GM20000 (cell line): ENCODE results near the gene NUP43.

ENCODE experiments used
- DNase-seq: peaks from one replicate; pipeline ENCODE4 v3.0.0; 2012; ENCODE audit warnings: low spot score
- CTCF ChIP-seq: IDR thresholded peaks from 2 replicates; pipeline ENCODE4 v1.5.1; 2012; ENCODE audit warnings: mild to moderate bottlenecking, control low read depth; ENCODE audit errors: extremely low read depth, missing control alignments

The NUP43 gene

GRCh38 chr6:149771185-149771584, 24.9 kb upstream of the NUP43 start:
- TF ChIP-seq CTCF = no peak
- no peak for DNase-seq

- DNase-seq = no peak
- no peak for TF ChIP-seq CTCF
Measured at GRCh38 chr6:149769676-149770075, 23.3 kb upstream of the NUP43 start.

GRCh38 chr6:149766156-149766769, 19.9 kb upstream of the NUP43 start:
- DNase-seq = no peak
- TF ChIP-seq CTCF = no peak

GRCh38 chr6:149763866-149764265, 17.5 kb upstream of the NUP43 start:
- no peak for TF ChIP-seq CTCF
- no peak for DNase-seq

GRCh38 chr6:149761438-149761837, 15.1 kb upstream of the NUP43 start:
- peak; percentile 41 for DNase-seq
- no peak for TF ChIP-seq CTCF

- TF ChIP-seq CTCF = no peak
- DNase-seq = no peak
Measured at GRCh38 chr6:149756261-149756636, 9.9 kb upstream of the NUP43 start.

GRCh38 chr6:149755300-149756260, 9.3 kb upstream of the NUP43 start:
- DNase-seq = peak; percentile 14
- no peak for TF ChIP-seq CTCF
